ENCODE measurements around the gene UNC13A.
A peak's percentile ranks its signal among the peaks of the same experiment; 100 is the strongest.

The UNC13A gene

GRCh38 chr19:17673937-17674799 is 14.0 kb downstream of the UNC13A start:
- no peak for DNase-seq

- peak in 1 of 56 donors; percentile 3 for DNase-seq
Measured at GRCh38 chr19:17671906-17672305, 16.2 kb downstream of the UNC13A start.

- no peak for DNase-seq
Measured at GRCh38 chr19:17669419-17669818, 18.7 kb downstream of the UNC13A start.

- DNase-seq: no peak
Measured at GRCh38 chr19:17665058-17665457, 23.1 kb downstream of the UNC13A start.

GRCh38 chr19:17659996-17660395 is 28.2 kb downstream of the UNC13A start:
- DNase-seq: no peak

GRCh38 chr19:17658666-17659065 is 29.5 kb downstream of the UNC13A start:
- no peak for DNase-seq

GRCh38 chr19:17658240-17658639 is 29.9 kb downstream of the UNC13A start:
- no peak for DNase-seq

- DNase-seq: no peak
Measured at GRCh38 chr19:17656970-17657369, 31.2 kb downstream of the UNC13A start.

- no peak for DNase-seq
Measured at GRCh38 chr19:17655751-17656472, 32.2 kb downstream of the UNC13A start.

GRCh38 chr19:17654993-17655392 is 33.2 kb downstream of the UNC13A start:
- DNase-seq: no peak

- no peak for DNase-seq
Measured at GRCh38 chr19:17652627-17653026, 35.5 kb downstream of the UNC13A start.

- DNase-seq: no peak
Measured at GRCh38 chr19:17648786-17649185, 39.4 kb downstream of the UNC13A start.

- DNase-seq: no peak
Measured at GRCh38 chr19:17648097-17648660, 40.0 kb downstream of the UNC13A start.

- DNase-seq: no peak
Measured at GRCh38 chr19:17647071-17648020, 40.8 kb downstream of the UNC13A start.

- DNase-seq: no peak
Measured at GRCh38 chr19:17646441-17646840, 41.7 kb downstream of the UNC13A start.

GRCh38 chr19:17645339-17645963 is 42.7 kb downstream of the UNC13A start:
- DNase-seq: no peak

- no peak for DNase-seq
Measured at GRCh38 chr19:17642656-17643055, 45.5 kb downstream of the UNC13A start.

GRCh38 chr19:17641846-17642245 is 46.3 kb downstream of the UNC13A start:
- DNase-seq: no peak

GRCh38 chr19:17641181-17641580 is 47.0 kb downstream of the UNC13A start:
- no peak for DNase-seq

- DNase-seq: no peak
Measured at GRCh38 chr19:17633700-17634099, 54.5 kb downstream of the UNC13A start.

- no peak for DNase-seq
Measured at GRCh38 chr19:17632577-17632976, 55.6 kb downstream of the UNC13A start.

All from nucleus accumbens (tissue), 56 donors.